Pancreas (tissue), 10 donors: ENCODE measurements around the gene IRAK4. TPM values are rescaled to one million over a fixed set of nuclear protein-coding genes. Genes with fewer than 3 reads are reported as not detected.

Source experiments
- ATAC-seq, 4 donors: fragments of 200-7000 bp; cut with Tn5 transposase; one replicate each; pipeline versions ENCODE4 v1.8.0 to v1.9.1; 2020; ENCODE audit warnings: mild to moderate bottlenecking in 4 of 4, moderate library complexity in 4 of 4
- DNase-seq, 6 donors: peaks; one replicate each; pipeline ENCODE4 v3.0.0-alpha.2; 2020
- FAIRE-seq: peaks from 2 replicates; lab custom pipeline; 2012; peaks lifted over from hg19 to GRCh38; lab: Jason Lieb, UNC
- H3K27ac ChIP-seq, 4 donors: fragments of 200-600 bp; sonication (generic); 1 replicate in 3 of 4; 2 replicates in 1 of 4; pipeline versions ENCODE4 v1.5.0 to v1.8.0; 2020
- H3K27me3 ChIP-seq, 4 donors: fragments of 200-600 bp; one replicate each; pipeline ENCODE4 v1.8.0; 2021
- H3K36me3 ChIP-seq, 3 donors: fragments of 200-600 bp; sonication (generic) in 1 of 3; one replicate each; pipeline versions ENCODE4 v1.5.0 to v1.8.0; 2020 to 2021
- H3K4me1 ChIP-seq, 3 donors: fragments of 200-600 bp; one replicate each; pipeline ENCODE4 v1.8.0; 2021
- H3K4me3 ChIP-seq, 4 donors: fragments of 200-600 bp; sonication (generic) in 2 of 4; one replicate each; pipeline versions ENCODE4 v1.5.0 to v1.8.0; 2020 to 2021
- H3K9me3 ChIP-seq, 4 donors: fragments of 200-600 bp; one replicate each; pipeline ENCODE4 v1.8.0; 2021
- WGBS, 2 donors: extraction: QIAGEN DNeasy Blood & Tissue Kit; methylation state at CpG; one replicate each; pipeline ENCODE4 v1.1.7; 2013; 5-methylcytosine and 5-hydroxymethylcytosine counted together
- intact Hi-C, 3 donors: fragments of 100-400 bp; cut with DNase I; formaldehyde crosslinking; loops; one replicate each; pipeline versions ENCODE4 v1.11.1 to v1.14.2; 2022
- polyA plus RNA-seq, 2 donors: library from polyadenylated mRNA; stranded (reverse); fragments of 200-250 nt; gene quantifications; one replicate each; pipeline ENCODE4 v1.2.3, GENCODE V29; 2013
- total RNA-seq, 6 donors: library from RNA; stranded (reverse); fragmentation: NEBNext Ultra II Directional in 4 of 6; extraction: Animal tissue kit (Norgen Biotek cat#: 25700) in 4 of 6; gene quantifications; one replicate each; pipeline versions ENCODE4 v1.2.1 to v1.2.4, GENCODE V29; 2021 to 2023
- TF ChIP-seq, protein P1 (sequence below), 4 donors: fragments of 200-600 bp; sonication (generic) in 3 of 4; IDR thresholded peaks; one replicate each; pipeline versions ENCODE4 v1.5.0 to v1.8.0; 2021; ENCODE audit warnings: antibody characterized with exemption in 4 of 4
- donor health status: healthy with polysubstance abuse.
- donor health status: DM: no; HTN: no; CAD: no; lungs with moderate emphysema.
- donor health status: DM: no; HTN: no; CAD: no.
- donor health status: control.
- donor health status: control.
- donor health status: Bipolar disorder and iron deficiency.
- donor health status: DM: yes; HTN: yes; CAD: no.
- donor health status: DM: no; HTN: no; CAD: no.
- donor health status: DM: no; HTN: no; CAD: no.
- donor health status: DM: yes; HTN: yes; CAD: no.

Gene IRAK4
- total and polyA plus RNA-seq, 8 donors, result 9.9 to 23.6 (median 13.7) TPM

DNA sequence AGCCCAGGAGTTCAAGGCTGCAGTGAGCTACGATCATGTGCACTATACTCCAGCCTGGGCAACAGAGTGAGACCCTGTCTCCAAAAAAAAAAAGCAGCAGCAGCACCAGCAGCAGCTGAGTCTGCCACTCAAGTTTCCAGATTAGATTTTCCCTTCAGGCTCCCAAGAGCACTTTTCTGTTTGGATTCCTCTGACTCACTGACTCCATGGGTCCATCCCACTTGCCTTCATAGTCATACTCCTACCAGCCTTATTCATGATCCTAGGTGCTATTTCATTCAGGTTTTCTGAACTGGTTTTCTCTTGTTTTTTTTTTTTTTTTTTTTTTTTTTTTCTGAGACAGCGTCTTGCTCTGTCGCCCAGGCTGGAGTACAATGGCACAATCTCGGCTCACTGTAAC, 54.2 kb downstream of the IRAK4 start:
- no peak overlapping the region for H3K4me3 ChIP-seq
- no peak overlapping the region for H3K27ac ChIP-seq
- WGBS, 2 donors, result 92 to 95% methylated on average over 4 of the region's 4 CpGs
- intact Hi-C loops, result no loop called here
- H3K36me3 ChIP-seq, result no peaks in the 10 kb centered on the region
- DNase-seq, result no peak
- TF ChIP-seq, protein P1, sequence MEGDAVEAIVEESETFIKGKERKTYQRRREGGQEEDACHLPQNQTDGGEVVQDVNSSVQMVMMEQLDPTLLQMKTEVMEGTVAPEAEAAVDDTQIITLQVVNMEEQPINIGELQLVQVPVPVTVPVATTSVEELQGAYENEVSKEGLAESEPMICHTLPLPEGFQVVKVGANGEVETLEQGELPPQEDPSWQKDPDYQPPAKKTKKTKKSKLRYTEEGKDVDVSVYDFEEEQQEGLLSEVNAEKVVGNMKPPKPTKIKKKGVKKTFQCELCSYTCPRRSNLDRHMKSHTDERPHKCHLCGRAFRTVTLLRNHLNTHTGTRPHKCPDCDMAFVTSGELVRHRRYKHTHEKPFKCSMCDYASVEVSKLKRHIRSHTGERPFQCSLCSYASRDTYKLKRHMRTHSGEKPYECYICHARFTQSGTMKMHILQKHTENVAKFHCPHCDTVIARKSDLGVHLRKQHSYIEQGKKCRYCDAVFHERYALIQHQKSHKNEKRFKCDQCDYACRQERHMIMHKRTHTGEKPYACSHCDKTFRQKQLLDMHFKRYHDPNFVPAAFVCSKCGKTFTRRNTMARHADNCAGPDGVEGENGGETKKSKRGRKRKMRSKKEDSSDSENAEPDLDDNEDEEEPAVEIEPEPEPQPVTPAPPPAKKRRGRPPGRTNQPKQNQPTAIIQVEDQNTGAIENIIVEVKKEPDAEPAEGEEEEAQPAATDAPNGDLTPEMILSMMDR (IDR thresholded peaks at IDR 0.05), result no peak
- no peaks in the 10 kb centered on the region for H3K27me3 ChIP-seq
- ATAC-seq, result no peak
- no peaks in the 10 kb centered on the region for H3K9me3 ChIP-seq
- no peaks in the 10 kb centered on the region for H3K4me1 ChIP-seq
- no peak for FAIRE-seq

DNA sequence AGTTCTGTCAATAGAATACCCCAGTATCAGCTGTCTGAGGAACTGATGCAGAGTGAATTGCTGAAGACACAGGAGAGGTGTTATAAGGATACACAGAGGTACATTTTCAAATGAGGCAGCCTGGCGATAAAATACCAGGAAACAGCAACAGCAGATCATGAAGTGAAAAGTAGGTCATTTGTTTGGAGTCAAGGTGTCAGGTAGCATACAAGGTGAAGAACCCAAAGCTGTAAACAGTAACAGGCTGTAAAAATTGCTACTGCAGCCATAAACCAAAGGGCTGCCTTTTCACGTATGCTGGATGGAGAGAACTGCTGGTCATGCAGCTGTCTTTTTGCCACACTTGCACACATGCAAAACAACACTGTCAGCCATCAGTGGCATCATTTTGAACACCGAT, 56.7 kb downstream of the IRAK4 start:
- H3K27me3 ChIP-seq, result no peaks in the 10 kb centered on the region
- TF ChIP-seq, protein P1 (IDR thresholded peaks at IDR 0.05), result no peak
- no peaks in the 10 kb centered on the region for H3K36me3 ChIP-seq
- intact Hi-C loops, result no loop called here
- H3K27ac ChIP-seq, result no peak overlapping the region
- 66 to 73% methylated on average over 3 of the region's 3 CpGs for WGBS, 2 donors
- FAIRE-seq, result no peak
- no peak overlapping the region for H3K4me3 ChIP-seq
- no peak for DNase-seq
- H3K9me3 ChIP-seq, result no peaks in the 10 kb centered on the region
- ATAC-seq, result no peak
- no peaks in the 10 kb centered on the region for H3K4me1 ChIP-seq

DNA sequence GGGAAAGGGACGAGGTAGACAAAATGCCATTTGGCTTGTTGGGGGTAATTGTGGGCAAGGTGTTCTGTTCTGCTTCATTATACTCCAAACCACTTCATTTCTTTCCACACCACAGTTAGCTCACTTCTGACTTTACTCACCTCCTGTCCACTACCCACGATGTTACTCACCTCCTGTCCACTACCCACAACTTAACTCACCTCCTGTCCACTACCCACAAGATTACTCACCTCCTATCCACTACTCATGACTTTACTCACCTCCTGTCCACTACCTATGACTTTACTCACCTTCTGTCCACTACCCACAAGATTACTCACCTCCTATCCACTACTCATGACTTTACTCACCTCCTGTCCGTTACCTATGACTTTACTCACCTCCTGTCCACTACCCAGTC, 57.4 kb downstream of the IRAK4 start:
- ATAC-seq (no peak), DNase-seq (no peak), FAIRE-seq (no peak)
- Histone ChIP-seq H3K27ac (no peak overlapping the region), H3K4me1 (no peaks in the 10 kb centered on the region), H3K27me3 (no peaks in the 10 kb centered on the region), H3K4me3 (no peak overlapping the region), H3K9me3 (no peaks in the 10 kb centered on the region), H3K36me3 (no peaks in the 10 kb centered on the region)
- intact Hi-C loops, result no loop called here
- TF ChIP-seq, protein P1 (IDR thresholded peaks at IDR 0.05), result no peak
- WGBS, 2 donors, result 84 to 86% methylated on average over 3 of the region's 3 CpGs

DNA sequence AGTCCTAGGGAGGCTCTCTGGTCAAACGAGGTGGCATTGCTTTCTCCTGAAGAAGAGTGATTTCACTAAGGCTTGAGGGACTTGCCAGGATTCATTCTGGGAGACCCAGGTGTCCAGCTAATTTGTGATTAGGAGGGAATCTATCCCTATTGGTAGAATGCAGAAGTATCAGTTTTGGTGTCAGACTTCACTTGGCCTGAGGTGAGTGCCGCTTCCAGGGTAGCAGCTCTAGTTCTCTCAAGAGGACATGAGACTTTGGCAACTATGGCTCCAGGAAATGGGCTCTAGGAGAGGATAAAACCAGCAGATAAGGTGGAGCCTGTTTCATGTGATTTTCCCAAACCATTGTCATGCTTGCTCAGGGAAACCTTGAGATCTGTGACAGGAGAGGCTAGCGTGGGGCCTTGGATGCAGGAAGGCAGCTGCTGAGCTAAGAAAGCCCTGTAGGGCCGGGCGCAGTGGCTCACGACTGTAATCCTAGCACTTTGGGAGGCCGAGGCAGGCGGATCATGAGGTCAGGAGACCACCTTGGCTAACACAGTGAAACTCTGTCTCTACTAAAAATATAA, 65.5 kb downstream of the IRAK4 start:
- no peaks in the 10 kb centered on the region for H3K4me1 ChIP-seq
- TF ChIP-seq, protein P1 (IDR thresholded peaks at IDR 0.05), result no peak
- DNase-seq (no peak), ATAC-seq (no peak), FAIRE-seq (no peak)
- H3K27me3 ChIP-seq, result no peaks in the 10 kb centered on the region
- no peak overlapping the region for H3K4me3 ChIP-seq
- no peaks in the 10 kb centered on the region for H3K36me3 ChIP-seq
- intact Hi-C loops, result no loop called here
- 85 to 89% methylated on average over 8 of the region's 8 CpGs for WGBS, 2 donors
- H3K9me3 ChIP-seq, result no peaks in the 10 kb centered on the region
- H3K27ac ChIP-seq, result no peak overlapping the region

DNA sequence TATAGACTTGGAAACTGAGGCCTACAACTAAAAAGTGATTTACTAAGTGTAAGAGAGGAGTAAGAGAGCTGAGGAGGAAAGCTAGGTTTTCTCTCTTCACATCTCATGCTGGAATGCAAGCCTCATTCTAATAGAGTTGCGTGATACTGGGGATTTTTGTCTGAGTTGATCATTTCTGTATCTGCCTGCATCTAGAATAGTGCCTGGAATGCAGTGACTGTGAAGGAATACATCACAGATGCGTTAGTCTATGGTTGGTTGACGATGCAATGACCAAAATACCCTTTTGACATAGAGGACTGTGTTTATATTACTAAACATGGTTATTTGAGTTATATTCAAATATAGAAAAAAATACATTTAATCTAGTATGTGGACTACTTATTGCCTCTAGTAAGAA, 67.9 kb downstream of the IRAK4 start:
- whole genome bisulfite sequencing, 2 donors, result 86 to 91% methylated on average over 3 of the region's 3 CpGs
- no peak for ATAC-seq
- TF ChIP-seq, protein P1 (IDR thresholded peaks at IDR 0.05), result no peak

More for the DNA sequence above, 67.9 kb downstream of the IRAK4 start:
- H3K27ac ChIP-seq, result no peak overlapping the region
- DNase-seq (no peak), FAIRE-seq (no peak)
- intact Hi-C loops, result no loop called here
- H3K36me3 ChIP-seq, result no peaks in the 10 kb centered on the region
- H3K27me3 ChIP-seq, result no peaks in the 10 kb centered on the region
- H3K9me3 ChIP-seq, result no peaks in the 10 kb centered on the region
- H3K4me3 ChIP-seq, result no peak overlapping the region
- no peaks in the 10 kb centered on the region for H3K4me1 ChIP-seq
